CD4-positive, alpha-beta T cell treated with Interferon alpha-2 for 1 hour (primary cell): ENCODE measurements around the gene HMGN2.

Source experiments
- DNase-seq, 2 donors: peaks; one replicate each; pipeline ENCODE4 v3.0.0-alpha.2; 2020 to 2022

HMGN2 gene

GRCh38 chr1:26472320-26472900, at the start of gene HMGN2:
HMGN2 (plus strand) TSS chr1:26472440; CDS start chr1:26472613, 173 bp downstream.
- peak; percentile 89 to 91 for DNase-seq

DNA sequence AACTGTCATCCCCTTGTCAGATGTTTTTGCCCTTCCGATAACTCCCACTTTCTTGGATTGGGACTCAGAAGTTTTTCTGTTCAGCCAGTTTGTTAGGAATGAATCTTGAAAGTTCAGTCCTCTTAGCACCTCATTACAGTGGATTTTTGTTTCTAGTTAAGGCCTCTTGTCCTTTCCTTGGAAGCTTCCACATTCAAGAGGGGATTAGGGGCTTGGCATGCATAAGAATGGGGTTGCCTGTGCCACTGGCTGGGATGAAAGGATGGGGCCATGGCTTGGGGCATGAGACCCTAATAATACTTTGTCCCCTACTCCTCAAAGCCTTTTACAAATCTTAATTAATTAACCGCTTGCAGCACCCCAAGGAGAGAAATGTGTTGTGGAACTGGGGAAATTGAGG, 42.5 kb upstream of the HMGN2 start:
- DNase-seq, result no peak

DNA sequence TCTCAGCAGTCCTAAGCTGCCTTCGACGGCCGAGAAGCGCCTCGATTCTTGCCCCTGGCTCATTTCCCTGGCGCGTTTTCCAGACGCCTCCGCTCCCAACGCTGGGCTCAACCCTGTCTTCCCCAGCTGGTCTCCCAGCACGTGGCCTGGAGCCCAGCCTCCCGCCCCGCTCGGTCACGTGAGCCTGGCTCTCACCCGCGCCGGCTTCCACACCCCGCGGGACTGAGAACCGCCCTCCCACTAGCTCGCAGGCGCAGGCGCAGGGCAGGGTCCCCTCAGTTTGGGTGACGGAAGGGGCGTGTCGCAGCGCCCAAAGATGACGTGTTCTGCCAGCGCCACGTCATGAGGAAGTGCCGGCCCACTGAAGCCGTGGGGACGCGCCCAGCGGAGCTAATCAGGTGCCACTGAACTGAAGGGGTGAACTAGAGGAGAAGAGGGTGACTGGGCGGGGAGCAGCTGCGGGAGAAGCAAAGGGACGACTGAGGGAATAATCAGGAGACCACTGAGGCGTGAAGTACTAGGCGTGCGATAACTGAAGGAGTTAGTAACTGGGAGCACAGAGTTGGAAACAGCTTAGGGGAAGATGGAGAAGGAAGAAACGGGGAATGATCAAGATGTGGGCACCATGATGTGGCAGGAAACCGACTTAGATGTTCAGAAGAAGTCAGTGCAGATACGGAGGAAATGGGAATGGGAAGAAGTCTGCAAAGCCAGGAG, 40.1 kb upstream of the HMGN2 start, which contains the start of gene DHDDS:
Gene DHDDS, plus strand, starts transcription at position 343 of the 717 bp plus-strand sequence. CDS start 625 bp downstream, outside the sequence.
- DNase-seq, result peak; percentile 97 to 99

DNA sequence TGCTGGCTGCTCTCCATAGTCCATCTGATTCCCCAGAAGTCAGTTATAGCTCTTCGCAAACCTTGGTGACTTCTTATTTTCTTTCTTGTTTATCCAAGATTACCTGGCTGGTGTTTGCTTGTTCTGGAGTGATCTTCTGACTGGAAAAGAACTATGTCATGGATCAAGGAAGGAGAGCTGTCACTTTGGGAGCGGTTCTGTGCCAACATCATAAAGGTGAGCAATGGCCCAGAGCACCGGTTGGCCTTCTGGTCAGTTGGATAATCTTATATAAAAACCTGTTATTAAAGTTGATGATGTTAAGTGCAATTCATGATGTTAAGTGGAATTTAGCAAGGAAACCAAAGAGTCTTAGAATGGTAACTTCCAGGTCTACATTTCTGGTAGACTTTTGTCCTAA, 39.4 kb upstream of the HMGN2 start:
- DNase-seq, result no peak

GRCh38 chr1:26434161-26434752, 38.0 kb upstream of the HMGN2 start:
- no peak for DNase-seq

DNA sequence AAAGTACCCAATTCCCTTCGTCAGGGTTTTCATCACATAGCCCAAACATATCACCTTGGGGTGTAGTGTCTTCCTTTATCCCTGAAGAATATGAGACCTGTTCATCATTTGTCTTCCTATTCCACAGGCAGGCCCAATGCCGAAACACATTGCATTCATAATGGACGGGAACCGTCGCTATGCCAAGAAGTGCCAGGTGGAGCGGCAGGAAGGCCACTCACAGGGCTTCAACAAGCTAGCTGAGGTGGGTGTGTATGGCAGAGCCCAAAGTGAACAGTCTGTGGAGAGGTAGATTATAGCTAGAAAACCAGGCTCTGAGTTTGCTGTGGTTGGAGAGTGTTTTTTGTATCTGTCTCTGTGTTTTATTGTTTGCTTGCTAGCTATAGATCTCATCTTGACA, 34.2 kb upstream of the HMGN2 start:
- DNase-seq, result no peak

DNA sequence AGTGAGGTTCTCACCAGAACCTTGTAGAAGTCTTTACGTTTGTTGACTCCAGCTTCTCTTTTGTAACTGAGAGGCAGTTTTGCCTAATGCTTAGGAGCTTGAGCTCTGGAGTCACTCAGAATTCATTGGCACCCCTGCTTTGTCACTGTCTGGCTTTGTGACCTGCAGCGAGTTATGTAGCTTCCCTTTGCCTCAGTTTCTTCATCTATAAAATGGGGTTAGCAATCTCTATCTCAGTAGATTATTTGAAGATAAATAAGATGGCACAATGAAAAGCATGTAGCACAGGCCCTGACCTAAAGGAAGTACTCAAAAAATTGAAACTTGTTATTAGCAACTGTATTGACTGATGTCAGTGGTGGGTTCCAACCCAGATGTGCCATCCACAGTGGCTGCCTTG, 32.0 kb upstream of the HMGN2 start:
- no peak for DNase-seq

DNA sequence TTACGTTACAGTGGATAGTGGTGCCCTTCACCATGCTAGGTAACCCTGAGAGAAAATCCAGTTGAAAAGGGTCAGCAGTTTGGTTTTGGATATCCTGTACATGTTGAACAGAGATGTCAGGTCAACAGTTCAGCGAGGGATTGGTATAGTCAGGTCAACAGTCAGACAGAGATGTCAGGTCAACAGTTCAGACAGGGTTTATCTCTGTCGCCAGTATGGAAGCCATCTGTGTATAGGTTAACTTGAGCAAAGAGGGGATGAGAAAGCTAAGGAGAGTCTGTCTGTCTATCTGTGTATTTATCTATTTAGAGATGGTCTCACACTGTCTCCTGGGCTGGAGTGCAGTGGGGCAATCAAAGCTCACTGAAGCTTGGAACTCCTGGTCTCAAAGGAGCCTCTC, 22.4 kb upstream of the HMGN2 start:
- DNase-seq, result no peak

GRCh38 chr1:26450908-26451307, 21.3 kb upstream of the HMGN2 start:
- no peak for DNase-seq

GRCh38 chr1:26452459-26453183, 19.6 kb upstream of the HMGN2 start:
- DNase-seq, result no peak

- DNase-seq, result no peak
Measured at GRCh38 chr1:26459148-26459547, 13.1 kb upstream of the HMGN2 start.

- DNase-seq, result no peak
Measured at GRCh38 chr1:26459573-26460031, 12.6 kb upstream of the HMGN2 start.

DNA sequence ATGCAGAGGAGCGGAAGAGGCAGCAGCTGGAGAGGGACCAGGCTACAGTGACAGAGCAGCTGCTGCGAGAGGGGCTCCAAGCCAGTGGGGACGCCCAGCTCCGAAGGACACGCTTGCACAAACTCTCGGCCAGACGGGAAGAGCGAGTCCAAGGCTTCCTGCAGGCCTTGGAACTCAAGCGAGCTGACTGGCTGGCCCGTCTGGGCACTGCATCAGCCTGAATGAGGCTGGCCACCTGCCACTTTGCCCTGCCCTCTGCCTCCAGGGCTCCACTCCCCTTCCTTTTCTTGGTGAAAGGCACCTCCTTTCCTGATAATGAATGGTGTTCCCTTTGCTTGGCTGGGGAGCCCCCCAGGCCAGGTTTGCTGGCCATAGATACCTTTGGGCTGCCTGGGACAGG, 3.3 kb upstream of the HMGN2 start:
- no peak for DNase-seq

- no peak for DNase-seq
Measured at GRCh38 chr1:26469558-26469957, 2.7 kb upstream of the HMGN2 start.

GRCh38 chr1:26470878-26471497, 1.3 kb upstream of the HMGN2 start:
- no peak for DNase-seq

GRCh38 chr1:26471498-26472319, 531 bp upstream of the HMGN2 start:
- DNase-seq, result peak; percentile 10 to 43

- peak; percentile 95 to 97 for DNase-seq
Measured at GRCh38 chr1:26472901-26473845, 933 bp downstream of the HMGN2 start.

DNA sequence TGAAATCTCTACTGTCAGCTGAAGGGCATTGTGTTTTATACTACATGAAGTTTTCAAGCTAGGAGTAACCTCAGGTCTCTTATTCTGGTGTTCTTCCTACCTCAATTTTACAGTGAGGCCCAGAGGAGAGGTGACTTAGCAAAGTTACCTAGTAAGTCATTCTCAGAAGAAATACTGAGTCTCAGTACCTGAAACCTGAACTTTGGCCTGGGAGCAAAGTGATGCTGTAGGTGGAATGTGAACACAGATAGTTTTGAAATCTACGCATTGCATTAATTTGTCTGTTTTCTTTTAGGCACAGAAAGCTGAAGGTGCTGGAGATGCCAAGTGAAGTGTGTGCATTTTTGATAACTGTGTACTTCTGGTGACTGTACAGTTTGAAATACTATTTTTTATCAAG, 2.6 kb downstream of the HMGN2 start:
- DNase-seq, result no peak

- DNase-seq, result no peak
Measured at GRCh38 chr1:26475989-26476388, 3.7 kb downstream of the HMGN2 start.

DNA sequence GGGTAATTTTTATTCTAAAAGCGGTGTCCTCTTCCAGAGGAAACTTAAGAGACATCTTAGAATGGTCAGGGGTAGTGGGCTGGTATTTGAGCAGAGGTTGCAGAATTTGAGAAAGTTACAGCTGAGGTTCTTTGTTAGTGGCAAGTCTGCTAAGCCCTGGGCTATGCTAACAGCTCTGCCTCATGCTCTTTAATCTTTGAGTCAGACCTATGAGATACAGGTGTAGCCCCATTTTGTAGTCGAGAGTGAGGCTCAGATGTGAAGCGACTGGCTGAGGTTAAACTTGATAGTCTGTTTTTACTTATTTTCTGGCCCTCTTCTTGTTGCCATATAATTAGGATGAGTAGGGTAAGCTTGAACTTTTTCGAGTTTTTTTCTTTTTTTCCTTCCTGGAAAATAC, 4.7 kb downstream of the HMGN2 start:
- no peak for DNase-seq
